PFSK-1 (cell line): Measurements from ENCODE around the gene MFSD11.

Experiments
- FOXP2 ChIP-seq: optimal IDR thresholded peaks from 2 replicates; pipeline ENCODE3; 2011; ENCODE audit warnings: borderline replicate concordance, control low read depth, inconsistent platforms; ENCODE audit not compliant: insufficient read depth; ENCODE audit errors: extremely low read length, extremely low read depth
- POLR2AphosphoS5 ChIP-seq: IDR thresholded peaks from 2 replicates; pipeline ENCODE4 v1.6.1; 2012; ENCODE audit warnings: low read depth, mild to moderate bottlenecking, control low read depth, low read length, moderate library complexity
- REST ChIP-seq, 2 experiments: IDR thresholded peaks; 2 replicates each; pipeline versions ENCODE4 v1.6.1 to v1.8.0; 2011 to 2012; ENCODE audit warnings: low read depth in 2 of 2, low read length in 2 of 2, control low read depth in 1 of 2, inconsistent platforms in 1 of 2, mild to moderate bottlenecking in 1 of 2, moderate library complexity in 1 of 2; ENCODE audit not compliant: insufficient read depth in 1 of 2
- TAF1 ChIP-seq: IDR thresholded peaks from 2 replicates; pipeline ENCODE4 v1.6.1; 2012; ENCODE audit warnings: low read length, control low read depth, borderline replicate concordance; ENCODE audit not compliant: insufficient read depth

GRCh38 chr17:76714336-76714735 lies 23.6 kb upstream of the MFSD11 start:
- TF ChIP-seq POLR2AphosphoS5 (no peak), REST (IDR thresholded peaks at IDR 0.05; ENCODE audit: insufficient read depth in 1 of 2, low read depth in 2 of 2, low read length in 2 of 2) (no peak), TAF1 (no peak), FOXP2 (no peak)
